GM19468 (cell line): ENCODE measurements around the gene LPAR6.
"Not testable (repeated sequence)": the region's sequence is repeated elsewhere in the genome, so short reads cannot be mapped to it uniquely, and the experiment has no call there.

Experiments
- ATAC-seq: cut with Tn5 transposase; IDR thresholded peaks from one replicate; pipeline ENCODE4 v1.9.1; 2021; ENCODE audit warnings: mild to moderate bottlenecking, moderate library complexity, moderate number of reproducible peaks; ENCODE audit not compliant: unreplicated experiment; ENCODE audit errors: extremely low read depth

LPAR6 gene

DNA sequence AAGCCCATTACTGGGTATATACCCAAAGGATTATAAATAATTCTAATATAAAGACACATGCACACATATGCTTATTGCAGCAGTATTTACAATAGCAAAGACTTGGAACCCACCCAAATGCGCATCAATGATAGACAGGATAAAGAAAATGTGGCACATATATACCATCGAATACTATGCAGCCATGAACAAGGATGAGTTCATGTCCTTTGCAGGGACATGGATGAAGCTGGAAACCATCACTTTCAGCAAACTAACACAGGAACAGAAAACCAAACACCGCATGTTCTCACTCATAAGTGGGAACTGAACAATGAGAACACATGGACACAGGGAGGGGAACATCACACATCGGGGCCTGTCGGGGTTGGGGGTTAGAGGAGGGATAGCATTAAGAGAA is 9.1 kb upstream of the LPAR6 start:
- ATAC-seq: not testable (repeated sequence)

DNA sequence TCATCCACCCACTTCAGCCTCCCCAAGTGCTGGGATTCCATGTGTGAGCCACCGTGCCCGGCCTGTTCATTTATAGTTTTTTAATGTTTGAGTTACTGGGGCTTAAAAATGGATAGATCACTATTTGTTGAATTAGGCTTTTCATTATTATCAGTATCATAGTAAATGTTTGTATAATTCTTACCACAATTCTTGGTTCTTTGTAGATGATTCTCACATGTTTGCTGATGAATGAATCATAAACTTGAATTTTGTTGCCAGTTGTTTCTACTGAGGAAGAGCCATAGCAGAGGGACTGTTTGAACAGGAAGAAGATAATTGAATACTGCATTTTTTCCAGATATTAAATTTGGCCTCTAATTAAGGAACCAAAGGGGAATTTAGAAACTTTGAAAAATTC is 2.6 kb upstream of the LPAR6 start:
- ATAC-seq: no peak

DNA sequence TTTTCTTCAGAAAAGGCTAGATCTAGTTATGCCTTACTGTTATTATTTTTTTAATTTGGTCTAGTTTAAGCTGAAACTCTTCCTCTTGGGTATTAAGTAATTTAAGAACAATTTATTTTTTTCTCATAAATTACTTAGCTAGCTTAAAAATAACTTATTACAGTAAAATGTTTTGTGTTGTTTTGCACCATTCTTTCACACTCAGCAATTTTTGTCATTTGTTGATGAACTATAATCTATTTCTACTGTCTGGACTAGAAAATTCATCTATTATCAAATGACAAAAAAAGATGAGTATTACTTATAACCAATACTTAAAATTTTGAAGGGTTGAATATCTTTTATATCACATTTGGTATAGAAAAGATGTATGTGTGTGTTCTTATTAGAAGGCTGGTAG is 1.6 kb upstream of the LPAR6 start:
- no peak for ATAC-seq

DNA sequence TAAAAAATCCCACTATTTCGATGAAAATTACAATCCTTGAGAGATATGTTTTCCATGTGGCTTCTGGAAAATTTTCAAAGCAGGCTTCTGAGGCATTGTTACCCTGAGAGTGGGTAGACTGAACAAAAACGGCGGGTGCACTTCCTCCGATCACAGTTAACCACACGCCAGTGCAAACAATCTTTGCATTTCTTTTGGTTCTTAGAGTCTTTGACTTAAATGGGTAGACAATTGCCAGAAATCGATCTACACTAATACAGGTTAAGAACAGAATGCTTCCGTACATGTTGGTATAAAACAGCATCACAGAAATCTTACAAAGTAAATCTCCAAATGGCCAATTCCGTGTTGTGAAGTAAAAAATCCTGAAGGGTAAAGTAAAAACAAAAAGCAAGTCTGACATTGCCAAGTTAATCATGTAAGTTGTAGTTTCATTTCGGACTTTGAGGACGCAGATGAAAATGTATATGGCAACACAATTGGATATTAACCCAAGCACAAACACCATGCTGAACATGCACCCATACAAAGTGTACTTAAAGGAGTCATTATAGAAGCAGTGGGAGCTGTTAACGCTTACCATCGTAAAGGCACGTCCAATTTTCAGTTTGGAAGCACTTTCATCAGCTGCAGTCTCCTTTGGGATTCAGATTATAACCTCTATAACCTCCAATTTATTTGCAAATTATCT is 927 bp downstream of the LPAR6 start:
- no peak for ATAC-seq

DNA sequence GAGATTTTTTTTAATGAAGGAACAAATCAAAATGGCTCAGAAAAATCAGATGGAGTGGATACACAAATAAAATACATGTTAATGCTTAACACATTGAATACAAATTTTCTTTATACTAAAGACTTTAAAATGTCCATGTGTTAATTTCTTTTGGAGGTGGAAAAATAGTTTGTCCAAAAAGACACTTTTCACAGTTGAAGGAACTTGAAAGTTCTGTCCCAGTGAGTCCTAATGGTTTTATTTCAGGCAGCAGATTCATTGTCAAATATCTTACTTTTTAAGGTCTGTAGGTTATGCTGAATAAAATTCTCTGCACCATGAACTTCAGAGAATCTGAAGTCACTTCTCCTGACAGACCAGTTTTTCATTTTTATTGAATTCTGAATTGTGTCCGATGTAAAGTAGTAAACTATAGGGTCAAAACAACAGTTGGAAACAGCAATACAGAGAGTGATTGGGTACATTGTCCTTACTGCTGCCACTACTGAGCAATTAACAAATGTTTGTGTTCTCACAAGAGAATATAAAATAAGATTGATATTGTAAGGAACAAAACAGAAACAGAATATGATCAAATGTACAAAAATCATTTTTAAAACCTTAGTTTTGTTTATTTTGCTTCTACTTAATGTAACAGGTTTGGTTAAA is 1.6 kb downstream of the LPAR6 start:
- ATAC-seq: no peak

DNA sequence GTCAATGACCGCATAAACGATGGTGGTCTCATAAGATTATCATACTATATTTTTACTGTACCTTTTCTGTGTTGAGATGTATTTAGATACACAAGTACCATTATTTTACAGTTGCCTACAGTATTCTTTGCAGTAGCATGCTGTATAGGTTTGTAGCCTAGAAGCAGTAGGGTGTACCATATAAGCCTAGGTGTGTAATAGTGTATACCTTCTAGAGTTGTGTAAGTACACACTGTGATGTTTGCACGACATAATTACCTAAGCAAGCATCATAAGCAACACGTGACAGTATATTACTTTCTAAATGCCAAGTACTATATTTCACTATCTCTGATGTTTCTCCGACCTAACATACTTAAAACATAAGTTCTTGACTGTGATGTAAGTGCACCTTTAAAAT is 2.7 kb downstream of the LPAR6 start:
- ATAC-seq: no peak

DNA sequence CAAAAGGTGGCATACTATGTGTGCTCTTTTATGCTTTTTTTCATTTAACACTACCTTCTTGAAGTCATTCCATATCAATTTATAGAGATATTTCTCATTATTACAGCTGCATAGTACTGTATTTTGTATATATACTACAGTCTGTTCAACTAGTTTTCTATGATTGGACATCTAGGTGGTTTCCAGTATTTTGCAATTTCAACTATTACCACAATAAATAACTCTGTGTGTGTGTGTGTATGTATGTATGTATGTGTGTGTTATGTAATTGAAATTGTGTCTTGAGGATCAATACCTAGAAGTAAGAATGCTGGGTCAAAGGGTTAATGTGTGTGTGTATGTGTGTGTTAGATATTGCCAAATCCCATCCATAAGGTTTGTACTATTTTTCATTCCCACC is 7.0 kb downstream of the LPAR6 start:
- no peak for ATAC-seq

DNA sequence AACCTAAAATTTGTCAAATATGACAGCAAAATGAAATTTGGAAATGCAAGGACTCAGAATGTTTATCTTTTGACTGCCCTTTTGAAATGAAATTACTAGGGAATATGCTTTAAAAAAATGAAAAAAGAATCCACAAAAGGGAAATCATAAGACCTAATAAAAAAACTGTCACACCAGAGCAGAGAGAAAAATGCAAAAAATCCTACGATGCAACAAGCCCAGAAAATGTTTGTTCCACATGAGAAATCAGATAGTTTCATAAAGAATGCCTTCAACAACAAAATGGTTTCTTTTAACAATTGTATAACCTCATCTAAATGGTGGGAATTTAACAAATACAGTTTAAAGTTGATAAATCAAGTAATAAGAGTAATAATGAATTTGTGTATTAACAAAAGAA is 8.0 kb downstream of the LPAR6 start:
- ATAC-seq: no peak

DNA sequence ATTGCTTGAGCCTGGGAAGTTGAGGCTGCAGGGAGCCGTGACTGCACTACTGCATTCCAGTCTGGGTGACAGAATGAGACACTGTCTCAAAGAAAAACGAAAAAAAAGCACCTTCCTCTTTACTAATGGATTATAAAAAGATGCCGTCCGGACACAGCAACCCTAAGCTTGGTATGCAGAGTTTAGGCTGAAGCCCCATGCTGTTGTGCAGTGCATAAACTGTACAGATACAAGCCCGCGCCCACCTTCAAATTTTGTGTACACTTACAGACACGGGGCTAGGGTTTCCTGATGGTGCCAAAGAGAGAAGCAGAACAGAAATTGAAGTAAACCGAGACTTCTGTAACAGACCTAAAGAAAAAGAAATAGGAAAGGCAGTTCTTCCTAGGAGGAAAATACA is 9.0 kb downstream of the LPAR6 start:
- no peak for ATAC-seq

DNA sequence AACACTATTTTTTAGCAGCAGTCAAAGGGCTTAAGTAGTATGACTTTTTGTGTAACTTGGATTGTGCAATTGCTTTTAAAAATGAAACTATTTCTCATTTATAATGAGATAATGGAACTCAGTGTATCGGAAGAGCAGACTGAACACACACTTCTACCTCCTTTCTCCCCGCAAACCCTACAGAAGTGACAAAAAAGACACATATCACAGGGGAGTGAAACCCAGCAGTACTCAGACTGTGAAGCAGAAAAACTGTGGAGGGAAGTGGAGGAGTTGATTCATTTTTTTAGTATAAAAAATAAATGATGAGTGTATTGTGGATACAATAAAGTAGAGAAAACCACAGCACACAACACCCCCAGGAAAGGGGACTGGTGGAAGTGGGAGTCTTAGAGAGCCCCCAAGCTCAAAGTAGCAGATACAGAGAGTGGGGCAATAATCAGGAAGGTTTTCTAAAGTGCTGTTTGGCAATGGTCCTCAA is 9.7 kb downstream of the LPAR6 start:
- ATAC-seq: no peak

DNA sequence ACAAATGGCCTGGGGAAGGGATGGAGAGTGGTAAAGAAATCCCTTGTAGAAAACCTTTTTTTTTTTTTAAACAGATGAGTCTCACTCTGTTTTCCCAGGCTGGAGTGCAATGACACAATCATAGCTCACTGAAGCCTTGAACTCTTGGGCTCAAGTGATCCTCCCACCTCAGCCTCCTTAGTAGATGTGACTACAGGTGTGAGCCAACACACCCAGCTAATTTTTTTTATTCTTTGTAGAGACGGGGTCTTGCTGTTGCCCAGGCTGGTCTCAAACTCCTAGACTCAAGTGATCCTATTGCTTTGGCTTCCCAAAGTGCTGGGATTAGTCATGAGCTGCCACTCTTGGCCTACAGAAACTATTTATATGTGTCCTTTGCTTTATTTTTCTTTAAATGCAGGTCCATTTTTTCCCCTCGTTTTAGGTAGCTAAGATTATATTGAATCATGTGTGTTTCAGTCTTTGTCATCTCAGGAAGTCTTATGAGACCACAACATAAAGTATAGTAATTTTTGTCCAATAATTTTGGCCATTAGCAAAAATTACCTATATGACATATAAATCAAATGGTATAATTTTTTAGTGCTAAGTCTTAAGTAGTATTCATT is 10.5 kb downstream of the LPAR6 start:
- no peak for ATAC-seq

DNA sequence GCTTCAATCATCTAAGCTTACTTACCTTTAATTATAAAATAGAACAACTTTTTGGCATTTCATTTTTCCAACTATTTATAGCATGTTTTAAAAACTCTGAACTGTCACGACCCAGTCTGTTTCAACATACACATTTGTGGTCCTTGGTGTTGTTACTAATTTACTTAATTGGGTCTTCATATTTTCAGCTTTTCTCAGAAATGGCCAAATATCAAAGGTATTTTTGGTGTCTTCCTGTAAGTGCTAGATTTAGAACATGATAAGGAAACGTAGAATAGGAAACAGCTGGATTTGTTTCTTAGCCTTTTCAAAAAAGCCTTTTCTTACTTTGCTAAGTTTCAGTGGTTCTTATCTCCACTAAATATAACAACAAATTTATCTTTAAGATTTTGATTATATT is 11.4 kb downstream of the LPAR6 start:
- ATAC-seq: no peak

DNA sequence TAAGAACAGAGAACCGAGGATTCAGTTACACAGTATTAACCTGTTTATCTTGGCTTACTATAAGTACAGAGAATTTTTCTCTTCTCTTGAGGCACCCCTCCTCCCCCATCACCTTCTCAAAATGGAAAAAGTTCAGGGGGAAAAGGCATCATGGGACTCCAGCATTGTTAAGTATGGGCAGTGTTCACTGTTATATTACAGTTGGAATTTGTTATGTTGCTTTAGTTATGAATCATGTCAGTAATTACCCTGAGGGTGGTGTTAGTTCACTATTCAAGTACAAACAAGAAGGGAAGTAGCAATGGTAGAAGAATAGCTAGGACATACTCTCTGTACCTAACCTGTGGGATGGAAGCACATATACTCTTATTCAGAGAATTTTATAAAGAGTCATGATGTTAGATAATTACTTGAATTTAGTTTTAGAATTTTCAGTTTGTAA is 12.0 kb downstream of the LPAR6 start:
- no peak for ATAC-seq

DNA sequence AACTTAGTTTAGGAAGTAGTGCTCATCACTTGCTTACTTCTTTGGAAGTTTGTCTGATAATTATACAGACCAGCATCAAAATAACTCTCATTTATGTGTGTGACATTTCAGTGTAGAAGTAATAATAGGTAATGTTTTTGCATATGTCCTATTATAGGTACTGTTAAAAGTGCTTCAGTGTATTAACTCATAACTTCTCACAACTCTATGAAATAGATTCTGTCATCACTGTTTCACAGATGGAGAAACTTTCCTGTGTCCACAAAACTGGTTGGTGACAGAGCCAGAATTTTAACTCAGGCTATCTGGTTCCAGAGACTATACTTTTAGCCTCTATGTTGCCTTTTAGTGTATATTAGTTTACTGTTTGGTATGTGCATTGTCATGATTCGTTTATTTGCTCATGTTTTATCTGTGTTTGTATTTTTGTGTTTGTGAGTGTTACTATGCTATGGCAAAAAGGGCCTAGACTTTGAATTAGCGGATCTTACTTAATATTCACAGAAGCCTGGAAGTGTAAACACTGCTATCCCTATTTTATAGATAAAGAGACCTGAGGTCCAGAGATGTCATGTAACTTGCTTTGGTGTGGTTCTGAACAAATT is 12.7 kb downstream of the LPAR6 start:
- no peak for ATAC-seq

DNA sequence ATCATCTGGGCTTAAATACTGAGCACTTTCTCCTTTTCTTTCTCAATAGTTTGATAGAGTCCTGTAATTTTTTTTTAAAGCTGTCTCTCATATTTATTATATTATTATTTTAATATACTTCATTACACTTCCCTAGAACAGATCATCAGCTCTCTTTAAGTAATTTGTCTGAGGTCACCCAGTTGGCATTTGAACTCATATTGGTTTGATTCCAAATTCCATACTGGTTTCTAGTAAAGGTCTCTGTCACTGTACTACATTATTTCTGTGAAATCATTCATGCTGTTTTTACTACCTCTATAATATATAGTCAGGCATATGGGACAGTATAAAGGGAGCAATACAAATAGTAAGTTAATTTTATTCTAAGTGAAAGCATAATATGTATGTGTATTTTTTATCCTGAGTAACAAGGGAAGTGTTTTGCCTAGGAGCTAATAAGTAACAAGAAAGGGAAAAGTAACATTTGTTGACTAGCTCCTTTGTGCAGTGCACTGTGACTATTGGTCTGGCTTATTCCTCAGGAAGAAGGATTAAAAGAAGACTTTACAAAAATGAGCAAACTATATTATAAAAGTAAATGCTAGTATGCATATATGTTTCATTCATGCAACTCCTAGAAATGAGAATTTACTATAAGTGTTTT is 14.3 kb downstream of the LPAR6 start:
- no peak for ATAC-seq

DNA sequence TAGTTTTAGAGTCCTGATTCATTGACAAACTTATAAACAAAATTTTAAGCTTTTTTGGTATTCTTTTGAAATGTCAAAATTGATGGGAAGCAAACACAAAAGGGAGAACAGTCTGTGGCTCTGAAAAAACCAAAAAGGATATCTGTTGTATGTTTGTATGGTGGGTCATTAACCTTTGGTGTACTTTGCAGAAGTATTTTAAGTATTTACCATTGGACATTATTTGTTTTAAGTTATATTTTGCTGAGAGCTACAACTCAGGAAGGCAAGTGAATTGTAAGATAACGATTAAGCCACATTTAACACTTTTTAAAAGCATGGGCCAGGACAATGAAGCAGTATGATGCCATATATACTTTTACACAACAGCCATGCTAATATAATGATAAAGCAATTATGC is 15.2 kb downstream of the LPAR6 start:
- no peak for ATAC-seq

DNA sequence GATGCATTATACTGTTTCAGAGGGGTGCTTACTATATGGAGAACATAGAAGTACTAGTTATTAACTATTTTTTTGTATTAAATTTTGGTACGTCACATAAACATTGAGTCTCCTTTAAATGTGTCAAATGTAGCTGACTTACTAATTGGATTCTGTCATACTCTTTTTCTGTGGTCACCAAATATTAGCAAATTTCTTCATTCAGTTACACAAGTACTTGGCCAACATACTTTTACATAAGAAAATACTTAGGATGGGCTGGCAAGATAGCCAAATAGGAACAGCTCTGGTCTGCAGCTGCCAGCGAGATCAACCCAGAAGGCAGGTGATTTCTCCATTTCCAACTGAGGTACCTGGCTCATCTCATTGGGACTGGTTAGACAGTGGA is 19.2 kb downstream of the LPAR6 start:
- no peak for ATAC-seq

DNA sequence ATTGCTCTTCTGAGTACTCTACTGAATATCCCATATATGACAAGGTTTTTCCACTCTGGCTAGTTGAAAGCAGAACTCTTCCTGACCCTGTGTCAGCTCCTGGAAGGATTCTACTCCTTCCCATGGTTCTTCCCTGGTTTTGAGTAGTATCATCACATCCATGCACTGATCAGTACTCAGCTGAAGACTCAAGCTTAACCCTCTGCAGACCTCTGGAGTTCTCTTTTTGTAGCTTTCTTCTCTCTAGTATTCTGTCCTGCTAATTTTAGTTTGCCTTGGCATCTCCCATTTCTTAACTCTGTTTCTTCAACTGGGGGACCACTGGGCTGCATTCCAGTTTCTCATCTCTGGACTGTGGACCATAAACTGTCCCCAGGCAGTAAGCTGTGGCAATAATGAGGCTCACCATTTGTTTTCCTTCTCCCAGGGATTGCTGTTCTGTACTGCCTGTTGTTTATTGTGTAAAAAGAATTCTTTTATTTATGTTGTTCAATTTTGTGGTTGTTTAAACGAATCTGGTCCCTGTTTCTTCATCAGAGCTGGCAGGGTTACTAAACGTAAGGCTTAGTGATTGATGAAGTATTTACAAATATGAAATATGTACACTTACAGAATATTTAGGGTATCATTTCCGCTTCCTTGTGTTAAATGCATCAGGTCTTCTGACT is 19.7 kb downstream of the LPAR6 start:
- ATAC-seq: no peak

DNA sequence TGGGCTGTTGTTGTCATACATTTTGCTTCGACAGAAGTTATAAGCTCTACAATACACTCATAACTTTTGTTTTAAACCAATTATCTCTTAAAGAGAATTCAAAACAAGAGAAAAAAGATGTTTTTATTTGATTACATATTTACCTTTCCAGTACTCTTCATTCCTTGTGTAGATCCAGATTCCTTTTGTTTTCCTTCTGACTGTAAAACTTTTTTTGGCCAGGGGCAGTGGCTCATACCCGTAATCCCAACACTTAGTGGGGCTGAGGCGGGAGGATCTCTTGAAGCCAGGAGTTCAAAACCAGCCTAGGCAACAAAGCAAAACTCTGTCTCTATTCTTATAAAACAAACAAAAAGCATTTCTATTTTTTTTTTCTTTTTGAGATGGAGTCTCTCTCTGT is 21.7 kb downstream of the LPAR6 start:
- ATAC-seq: no peak

DNA sequence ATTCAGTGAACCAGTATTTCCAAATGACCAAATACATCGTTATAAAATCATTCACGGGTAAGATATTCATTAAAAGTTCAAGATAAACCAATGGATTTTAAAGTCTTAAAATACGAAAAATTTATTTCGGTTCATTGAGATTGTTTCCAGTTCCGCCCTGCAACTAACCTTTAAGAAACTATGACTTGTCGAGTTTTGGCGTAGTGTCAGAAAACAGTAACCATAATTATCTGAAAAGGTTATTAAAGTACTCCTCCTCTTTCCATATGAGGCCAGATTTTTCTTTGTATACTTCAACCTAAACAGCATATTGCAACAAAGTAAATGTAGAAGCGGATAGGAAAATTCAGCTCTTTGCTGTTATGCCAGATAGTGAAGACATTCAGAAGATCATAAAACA is 26.1 kb downstream of the LPAR6 start:
- ATAC-seq: no peak
